HEK293T (cell line): ENCODE results near the gene LRP1-AS.

Experiments used
- BHLHE40 ChIP-seq: fragments of 450-650 bp; IDR thresholded peaks from 2 replicates; pipeline ENCODE4 v1.6.1; 2016; ENCODE audit warnings: mild to moderate bottlenecking, moderate library complexity, borderline replicate concordance
- ELF4 ChIP-seq: fragments of 450-650 bp; IDR thresholded peaks from 2 replicates; pipeline ENCODE4 v1.6.1; 2017; ENCODE audit warnings: antibody characterized with exemption
- FOXA1 ChIP-seq: fragments of 450-650 bp; IDR thresholded peaks from 2 replicates; pipeline ENCODE4 v1.6.1; 2016; ENCODE audit warnings: mild to moderate bottlenecking
- FOXK2 ChIP-seq: fragments of 450-650 bp; IDR thresholded peaks from 2 replicates; pipeline ENCODE4 v1.6.1; 2016; ENCODE audit warnings: mild to moderate bottlenecking
- FOXM1 ChIP-seq: fragments of 450-650 bp; IDR thresholded peaks from 2 replicates; pipeline ENCODE4 v1.6.1; 2017; ENCODE audit warnings: mild to moderate bottlenecking, borderline replicate concordance
- LEF1 ChIP-seq: fragments of 450-650 bp; IDR thresholded peaks from 2 replicates; pipeline ENCODE4 v1.6.1; 2017; ENCODE audit warnings: mild to moderate bottlenecking, borderline replicate concordance
- NFRKB ChIP-seq: fragments of 450-650 bp; IDR thresholded peaks from 2 replicates; pipeline ENCODE4 v1.6.1; 2016; ENCODE audit warnings: mild to moderate bottlenecking, moderate library complexity
- SP1 ChIP-seq: fragments of 450-650 bp; IDR thresholded peaks from 2 replicates; pipeline ENCODE4 v1.6.1; 2017

DNA sequence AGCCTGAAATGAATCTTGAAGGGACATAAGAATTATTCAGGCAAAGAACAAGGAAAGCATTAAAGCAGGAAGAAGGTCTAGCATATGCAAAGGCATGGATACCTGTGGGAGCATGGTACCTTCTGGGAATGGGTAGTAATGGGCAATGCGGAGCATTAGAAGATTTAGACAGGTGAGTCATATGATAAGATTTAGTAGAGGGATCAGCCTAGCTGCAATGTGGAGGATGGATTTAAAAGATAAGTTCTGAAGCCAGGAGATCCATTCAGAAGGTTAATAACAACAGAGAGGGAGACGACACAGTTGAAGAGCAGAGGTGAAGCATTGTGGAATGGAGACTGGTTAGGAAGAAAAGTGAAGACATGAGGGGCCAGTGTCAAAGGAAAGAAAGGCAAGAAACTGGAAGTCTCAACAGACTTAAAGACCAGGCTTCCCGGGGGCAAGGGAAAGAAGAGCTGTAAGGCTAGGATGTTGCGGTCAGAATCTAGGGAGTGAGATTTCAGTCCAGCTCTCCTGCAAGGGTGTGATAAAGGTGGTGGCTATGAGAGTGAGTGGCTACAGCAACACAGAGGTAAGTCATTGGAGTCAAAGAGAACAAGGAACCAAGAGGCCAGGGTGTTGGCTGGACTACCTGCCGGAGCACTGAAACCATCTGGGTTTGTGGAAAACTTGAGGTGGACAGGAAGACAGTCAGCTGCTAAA is 30.7 kb downstream of the LRP1-AS start:
- TF ChIP-seq SP1 (no peak), FOXM1 (no peak), NFRKB (no peak), FOXA1 (no peak), LEF1 (no peak), FOXK2 (no peak), ELF4 (no peak), BHLHE40 (no peak)
